ENCODE results near the gene KLF15.

The KLF15 gene

GRCh38 chr3:126349611-126350501, 7.4 kb downstream of the KLF15 start:
- H3K36me3 ChIP-seq = no peaks in the 10 kb centered on the region
- no peak overlapping the region for H3K27ac ChIP-seq
- H3K27me3 ChIP-seq (ENCODE audit: insufficient read depth, low read depth, severe bottlenecking) = no peaks in the 10 kb centered on the region
- H3K9me3 ChIP-seq (ENCODE audit: severe bottlenecking) = no peaks in the 10 kb centered on the region
- no peak overlapping the region for H3K4me3 ChIP-seq (ENCODE audit: low read depth, low read length)
- DNase-seq = peak; percentile 9
- no peak for TF ChIP-seq CTCF (IDR thresholded peaks at IDR 0.05; ENCODE audit: low read depth, low read length)

- H3K27me3 ChIP-seq (ENCODE audit: insufficient read depth, low read depth, severe bottlenecking) = no peaks in the 10 kb centered on the region
- peak; percentile 3 for DNase-seq
- no peaks in the 10 kb centered on the region for H3K36me3 ChIP-seq
- no peak for TF ChIP-seq CTCF (IDR thresholded peaks at IDR 0.05; ENCODE audit: low read depth, low read length)
- H3K4me3 ChIP-seq (ENCODE audit: low read depth, low read length) = no peak overlapping the region
- H3K27ac ChIP-seq = no peak overlapping the region
- no peaks in the 10 kb centered on the region for H3K9me3 ChIP-seq (ENCODE audit: severe bottlenecking)
Measured at GRCh38 chr3:126349071-126349470, 8.1 kb downstream of the KLF15 start.

GRCh38 chr3:126348308-126348920, 8.8 kb downstream of the KLF15 start:
- TF ChIP-seq CTCF (IDR thresholded peaks at IDR 0.05; ENCODE audit: low read depth, low read length) = peak; percentile 53; the same call in 1 of the 2 replicates
- peak; percentile 21 for DNase-seq
- H3K27me3 ChIP-seq (ENCODE audit: insufficient read depth, low read depth, severe bottlenecking) = no peaks in the 10 kb centered on the region

GRCh38 chr3:126347543-126348161, 9.6 kb downstream of the KLF15 start:
- Histone ChIP-seq H3K9me3 (ENCODE audit: severe bottlenecking) (no peaks in the 10 kb centered on the region), H3K36me3 (no peaks in the 10 kb centered on the region), H3K4me3 (ENCODE audit: low read depth, low read length) (no peak overlapping the region), H3K27ac (no peak overlapping the region), H3K27me3 (ENCODE audit: insufficient read depth, low read depth, severe bottlenecking) (no peaks in the 10 kb centered on the region)
- peak; percentile 4 for DNase-seq
- TF ChIP-seq CTCF (IDR thresholded peaks at IDR 0.05; ENCODE audit: low read depth, low read length) = no peak

More at GRCh38 chr3:126348308-126348920, 8.8 kb downstream of the KLF15 start:
- no peaks in the 10 kb centered on the region for H3K9me3 ChIP-seq (ENCODE audit: severe bottlenecking)
- no peak overlapping the region for H3K27ac ChIP-seq
- no peaks in the 10 kb centered on the region for H3K36me3 ChIP-seq
- no peak overlapping the region for H3K4me3 ChIP-seq (ENCODE audit: low read depth, low read length)

- Histone ChIP-seq H3K4me3 (ENCODE audit: low read depth, low read length) (no peak overlapping the region), H3K27ac (no peak overlapping the region), H3K27me3 (ENCODE audit: insufficient read depth, low read depth, severe bottlenecking) (no peaks in the 10 kb centered on the region), H3K9me3 (ENCODE audit: severe bottlenecking) (no peaks in the 10 kb centered on the region), H3K36me3 (no peaks in the 10 kb centered on the region)
- DNase-seq = peak; percentile 3
- no peak for TF ChIP-seq CTCF (IDR thresholded peaks at IDR 0.05; ENCODE audit: low read depth, low read length)
Measured at GRCh38 chr3:126346466-126346865, 10.7 kb downstream of the KLF15 start.
